Heart right ventricle (tissue), 16 donors: Measurements from ENCODE around the gene C6orf89. TPM values are rescaled to one million over a fixed set of nuclear protein-coding genes. Genes with fewer than 3 reads are reported as not detected.
A peak's percentile ranks its signal among the peaks of the same experiment; 100 is the strongest.
"Not testable (repeated sequence)": the region's sequence is repeated elsewhere in the genome, so short reads cannot be mapped to it uniquely, and the experiment has no call there.

Experiments used
- ATAC-seq, 8 donors: fragments of 200-7000 bp; cut with Tn5 transposase; one replicate each; pipeline ENCODE4 v1.9.1; 2020; ENCODE audit warnings: mild to moderate bottlenecking in 8 of 8, moderate library complexity in 8 of 8, moderate number of reproducible peaks in 1 of 8
- DNase-seq, 2 donors: peaks; one replicate each; pipeline ENCODE4 v3.0.0-alpha.2; 2020
- H3K27ac ChIP-seq, 10 donors: fragments of 200-600 bp; sonication (generic) in 2 of 10; one replicate each; pipeline versions ENCODE4 v1.5.0 to v1.8.0; 2020 to 2022; ENCODE audit warnings: mild to moderate bottlenecking in 3 of 10
- H3K27me3 ChIP-seq, 7 donors: fragments of 200-600 bp; one replicate each; pipeline ENCODE4 v1.8.0; 2021 to 2022; ENCODE audit warnings: mild to moderate bottlenecking in 2 of 7
- H3K36me3 ChIP-seq, 9 donors: fragments of 200-600 bp; sonication (generic) in 1 of 9; one replicate each; pipeline versions ENCODE4 v1.5.0 to v1.8.0; 2020 to 2022; ENCODE audit warnings: mild to moderate bottlenecking in 2 of 9
- H3K4me1 ChIP-seq, 9 donors: fragments of 200-600 bp; sonication (generic) in 1 of 9; one replicate each; pipeline versions ENCODE4 v1.5.0 to v1.8.0; 2020 to 2022; ENCODE audit warnings: mild to moderate bottlenecking in 4 of 9
- H3K4me3 ChIP-seq, 10 donors: fragments of 200-600 bp; sonication (generic) in 2 of 10; one replicate each; pipeline versions ENCODE4 v1.5.0 to v1.8.0; 2020 to 2022; ENCODE audit warnings: mild to moderate bottlenecking in 7 of 10, moderate library complexity in 2 of 10
- H3K9me3 ChIP-seq, 11 donors: fragments of 200-600 bp in 10 of 11; sonication (generic) in 2 of 11; one replicate each; pipeline versions ENCODE4 v1.5.0 to v1.8.0; 2013 to 2022; ENCODE audit warnings: mild to moderate bottlenecking in 2 of 11, control low read depth in 1 of 11, moderate library complexity in 1 of 11
- CTCF ChIP-seq, 9 donors: fragments of 200-600 bp; sonication (generic) in 2 of 9; IDR thresholded peaks; one replicate each; pipeline versions ENCODE4 v1.5.0 to v1.8.0; 2021 to 2022; ENCODE audit warnings: antibody characterized with exemption in 9 of 9, mild to moderate bottlenecking in 5 of 9, moderate library complexity in 1 of 9
- WGBS, 2 donors: extraction: QIAGEN DNeasy Blood & Tissue Kit; methylation state at CpG; one replicate each; pipeline ENCODE4 v1.1.7; 2013; ENCODE audit warnings: inconsistent platforms in 1 of 2; 5-methylcytosine and 5-hydroxymethylcytosine counted together
- intact Hi-C, 10 donors: fragments of 100-400 bp; cut with DNase I; formaldehyde crosslinking; loops; one replicate each; pipeline versions ENCODE4 v1.11.1 to v1.14.2; 2022
- polyA plus RNA-seq, 2 donors: library from polyadenylated mRNA; stranded (reverse); fragments of 200-250 nt; gene quantifications; one replicate each; pipeline ENCODE4 v1.2.3, GENCODE V29; 2013
- total RNA-seq, 10 donors: library from RNA; stranded (reverse); fragmentation: NEBNext Ultra II Directional in 3 of 10; extraction: Animal tissue kit (Norgen Biotek cat#: 25700) in 3 of 10; gene quantifications; one replicate each; pipeline versions ENCODE4 v1.2.1 to v1.2.4, GENCODE V29; 2021 to 2023
- donor health status: Arrhythmogenic right ventricular cardiomyopathy.
- donor health status: ischemic (EF 13 %, LVEDD 7.1; RV severe dilation, severe dysfunction).
- donor health status: healthy with polysubstance abuse.
- donor health status: DM: no; HTN: yes; CAD: no.
- donor health status: DM: no; HTN: no; CAD: no.
- donor health status: ischemic (EF 25% LVEDD 6.9; RV normal size, moderate dysfunction).
- donor health status: ischemic (EF 25% LVEDD 5.7; RV mildly dilated, moderate dysfunction).
- donor health status: healthy.
- donor health status: DM: yes; HTN: yes; CAD: no.
- donor health status: Ischemic cardiomyopathy.
- donor health status: ischemic (EF 35%, LVEDD 5.7; RV mildly dilated, moderate dysfunction).
- donor health status: nonischemic (EF 11% LVEDD 7.7; RV severe dilation, severe dysfunction).
- donor health status: DM: yes; HTN: yes; CAD: no.
- donor health status: PGD.
- donor health status: ischemic (EF 29% LVEDD 5.4; RV normal size, mild dysfunction).
- donor health status: nonischemic (EF 23%, LVEDD 6.1; RV moderate dilation, normal function).

The C6orf89 gene
- total and polyA plus RNA-seq, 12 donors = 22.5 to 104 (median 72.9) TPM

- intact Hi-C loops = loop anchor here in 8 of 10 donors (5.0 to 10.0 kb wide), 8 partner anchors 88 to 326 kb away; partner anchors contain the start of genes PIM1 (in 2 of the 8) and MTCH1 (in 1 of the 8)
- H3K4me1 ChIP-seq = peaks cover 8 to 46% (median 30%) of the 10 kb centered on the region in 9 donors
- DNase-seq (no peak), ATAC-seq (no peak)
- no peak overlapping the region for H3K4me3 ChIP-seq
- TF ChIP-seq CTCF (IDR thresholded peaks at IDR 0.05) = no peak
- no peaks in the 10 kb centered on the region for H3K27me3 ChIP-seq
- H3K9me3 ChIP-seq = no peaks in the 10 kb centered on the region
- H3K36me3 ChIP-seq = peaks cover 0 to 22% (median 0%) of the 10 kb centered on the region in 9 donors
- H3K27ac ChIP-seq = peak overlapping the region in 6 of 10 donors; percentile 17 to 61 (median 30)
- WGBS, 2 donors = 20 to 28% methylated on average over 6 of the region's 6 CpGs
Observed at GRCh38 chr6:36888654-36889481, 3.1 kb downstream of the C6orf89 start.

DNA sequence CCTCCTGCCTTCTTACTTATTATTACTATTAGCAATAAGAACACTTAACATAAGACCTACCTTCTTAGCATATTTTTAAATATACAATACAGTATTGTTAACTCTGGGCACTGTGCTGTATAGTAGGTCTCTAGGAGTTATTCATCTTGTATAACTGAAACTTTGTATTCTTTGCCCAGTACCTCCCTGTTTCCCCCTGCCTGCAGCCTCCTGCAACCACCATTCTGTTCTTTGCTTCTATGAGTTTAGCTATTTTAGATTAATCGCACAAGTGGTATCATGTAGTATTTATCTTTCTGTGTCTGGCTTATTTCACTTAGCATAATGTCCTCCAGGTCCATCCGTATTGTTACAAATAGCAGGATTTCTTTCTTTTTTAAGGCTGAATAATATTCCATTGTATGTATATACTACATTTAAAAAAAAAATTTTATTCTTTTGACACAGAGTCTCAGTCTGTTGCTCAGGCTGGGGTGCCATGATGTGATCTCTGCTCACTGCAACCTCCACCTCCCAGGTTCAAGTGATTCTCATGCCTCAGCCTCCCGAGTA lies 4.4 kb downstream of the C6orf89 start:
- no peaks in the 10 kb centered on the region for H3K27me3 ChIP-seq
- WGBS, 2 donors = 69 to 76% methylated on average over 3 of the region's 3 CpGs
- intact Hi-C loops = loop anchor here in 2 of 10 donors (10.0 kb wide), 2 partner anchors 125 to 315 kb away; no protein-coding TSS in a partner anchor
- H3K9me3 ChIP-seq = no peaks in the 10 kb centered on the region
- H3K27ac ChIP-seq = no peak overlapping the region
- DNase-seq (no peak), ATAC-seq (no peak)
- TF ChIP-seq CTCF (IDR thresholded peaks at IDR 0.05) = no peak
- peaks cover 6 to 44% (median 29%) of the 10 kb centered on the region in 9 donors for H3K4me1 ChIP-seq
- H3K4me3 ChIP-seq = no peak overlapping the region
- peaks cover 0 to 35% (median 0%) of the 10 kb centered on the region in 9 donors for H3K36me3 ChIP-seq

- H3K27me3 ChIP-seq, DNase-seq, ATAC-seq, H3K27ac ChIP-seq, H3K4me3 ChIP-seq, H3K9me3 ChIP-seq: not testable (repeated sequence)
- Histone ChIP-seq H3K36me3 (peaks cover 0 to 44% (median 0%) of the 10 kb centered on the region in 9 donors), H3K4me1 (peaks cover 3 to 40% (median 27%) of the 10 kb centered on the region in 9 donors)
- intact Hi-C loops = loop anchor here in 2 of 10 donors (10.0 kb wide), 2 partner anchors 124 to 314 kb away; no protein-coding TSS in a partner anchor
- 94 to 98% methylated on average over 2 of the region's 2 CpGs for WGBS, 2 donors
Observed at GRCh38 chr6:36891153-36891552, 5.4 kb downstream of the C6orf89 start.

GRCh38 chr6:36893976-36894932 lies 8.5 kb downstream of the C6orf89 start:
- 89 to 91% methylated on average over 8 of the region's 8 CpGs for WGBS, 2 donors
- intact Hi-C loops = loop anchor here in 2 of 10 donors (10.0 kb wide), 2 partner anchors 121 to 311 kb away; no protein-coding TSS in a partner anchor
- Histone ChIP-seq H3K4me1 (peaks cover 0 to 12% (median under 1%) of the 10 kb centered on the region in 9 donors), H3K4me3 (no peak overlapping the region), H3K27me3 (no peaks in the 10 kb centered on the region), H3K9me3 (no peaks in the 10 kb centered on the region), H3K27ac (no peak overlapping the region), H3K36me3 (peaks cover 0 to 68% (median 8%) of the 10 kb centered on the region in 9 donors)
- no peak for DNase-seq
- no peak for TF ChIP-seq CTCF (IDR thresholded peaks at IDR 0.05)
- no peak for ATAC-seq
